Endothelial cell of hepatic sinusoid (primary cell): ENCODE data around the gene PHC2.

Experiments
- in situ Hi-C: cut with HindIII; loops from 2 replicates; pipeline ENCODE4 v1.10.0; 2017; ENCODE audit warnings: low sequenced_read_pairs

PHC2 gene

DNA sequence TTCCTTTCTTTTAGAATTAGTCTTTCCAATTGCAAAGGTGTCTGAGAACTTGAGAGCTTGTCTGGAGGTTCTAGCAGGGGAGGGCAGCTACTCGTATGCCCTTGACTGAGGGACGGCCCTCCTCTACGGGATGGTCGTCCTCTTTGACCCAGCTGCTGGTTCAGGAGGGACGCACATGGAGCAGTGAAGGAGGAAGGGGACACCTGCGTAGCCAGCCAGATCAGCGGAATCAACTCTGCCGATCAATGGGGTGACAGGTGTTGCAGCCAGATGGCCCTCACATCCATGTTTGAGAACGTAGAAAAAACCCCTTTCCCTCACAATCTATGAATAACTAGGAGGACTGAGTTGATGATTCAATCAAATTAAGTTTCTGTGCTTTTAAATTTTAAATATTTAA, 94.3 kb downstream of the PHC2 start:
- in situ Hi-C loops: no loop called here

DNA sequence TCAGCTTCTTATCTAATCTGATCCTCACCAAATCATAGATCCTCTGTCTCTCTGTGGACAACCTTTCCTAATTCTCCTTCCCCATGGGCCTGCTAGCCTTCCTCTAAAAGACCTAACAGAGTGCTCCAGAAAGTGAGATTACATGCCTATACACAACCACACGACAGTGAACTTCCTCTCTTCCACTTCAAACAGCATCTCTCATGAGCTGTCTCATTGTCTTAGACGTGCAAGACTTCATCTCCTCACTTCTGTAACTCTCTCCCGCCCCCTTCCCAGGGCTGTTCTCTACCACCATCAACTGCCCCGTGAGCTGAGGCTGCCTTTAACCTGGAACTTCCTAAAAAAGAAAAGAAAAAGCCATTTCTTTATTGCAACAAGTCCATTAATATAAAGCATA, 95.9 kb downstream of the PHC2 start:
- in situ Hi-C loops: no loop called here

DNA sequence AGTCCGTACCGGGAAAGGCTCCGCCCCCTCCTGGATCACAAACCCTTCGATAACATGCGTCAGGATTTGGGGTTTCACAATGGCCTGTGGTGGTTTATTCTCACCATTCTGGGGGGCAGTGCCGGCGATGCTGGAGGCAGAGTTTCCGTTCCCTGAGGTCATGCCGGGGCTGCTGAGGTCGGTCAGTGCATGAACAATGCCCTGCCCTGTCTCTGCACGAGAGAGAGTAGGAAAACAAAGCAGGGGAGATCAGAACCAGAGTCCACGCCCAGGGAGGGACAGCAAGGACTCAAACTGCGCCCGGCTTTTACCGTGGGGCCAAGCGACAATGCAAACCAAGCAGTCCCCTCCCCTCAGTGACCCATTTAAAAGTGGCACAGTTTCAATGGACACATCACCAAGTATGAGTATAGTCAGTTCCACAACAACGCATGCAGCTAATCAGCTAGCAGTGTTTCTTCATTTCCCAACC, 96.8 kb downstream of the PHC2 start:
- in situ Hi-C loops: no loop called here

DNA sequence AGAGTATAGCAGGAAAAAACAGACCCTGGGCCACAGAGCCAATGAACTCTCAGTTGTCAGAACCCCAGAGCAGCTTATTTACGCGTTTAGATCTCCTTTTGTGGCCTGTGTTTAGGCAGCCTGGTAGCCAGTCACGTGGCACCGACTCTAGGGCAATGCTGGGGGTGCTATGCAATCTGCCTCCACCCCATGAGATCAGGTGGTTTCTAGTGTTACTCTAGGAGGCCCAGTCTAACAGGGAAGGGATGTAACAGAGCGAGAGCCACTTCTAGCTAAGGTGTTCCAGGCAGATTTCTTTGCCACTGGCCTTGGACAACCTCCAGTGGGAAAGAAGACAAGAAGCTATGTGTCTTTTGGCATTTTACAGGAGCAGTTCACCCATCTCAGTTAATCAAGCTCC, 98.0 kb downstream of the PHC2 start:
- in situ Hi-C loops: no loop called here

DNA sequence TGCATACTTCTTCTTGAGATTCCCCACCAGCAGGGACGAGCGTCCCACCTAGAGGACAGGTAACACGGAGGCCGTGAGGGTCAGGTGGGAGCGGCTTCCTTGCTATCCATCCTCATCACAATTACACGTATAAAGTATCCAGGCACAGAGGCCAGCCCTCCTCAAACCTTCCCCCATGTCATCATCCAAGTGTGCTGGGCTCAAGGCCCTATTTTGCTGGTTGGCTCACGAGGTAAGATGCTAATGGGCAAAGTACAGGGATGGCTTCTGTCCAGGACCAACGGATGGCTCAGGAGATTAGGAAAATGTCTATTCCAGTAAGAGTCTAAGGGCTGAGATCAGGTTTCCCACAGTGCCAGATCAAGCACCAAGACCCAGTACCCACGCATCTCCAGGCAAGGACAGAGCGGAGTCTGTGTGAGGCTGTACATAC, 98.5 kb downstream of the PHC2 start:
- in situ Hi-C loops: no loop called here

DNA sequence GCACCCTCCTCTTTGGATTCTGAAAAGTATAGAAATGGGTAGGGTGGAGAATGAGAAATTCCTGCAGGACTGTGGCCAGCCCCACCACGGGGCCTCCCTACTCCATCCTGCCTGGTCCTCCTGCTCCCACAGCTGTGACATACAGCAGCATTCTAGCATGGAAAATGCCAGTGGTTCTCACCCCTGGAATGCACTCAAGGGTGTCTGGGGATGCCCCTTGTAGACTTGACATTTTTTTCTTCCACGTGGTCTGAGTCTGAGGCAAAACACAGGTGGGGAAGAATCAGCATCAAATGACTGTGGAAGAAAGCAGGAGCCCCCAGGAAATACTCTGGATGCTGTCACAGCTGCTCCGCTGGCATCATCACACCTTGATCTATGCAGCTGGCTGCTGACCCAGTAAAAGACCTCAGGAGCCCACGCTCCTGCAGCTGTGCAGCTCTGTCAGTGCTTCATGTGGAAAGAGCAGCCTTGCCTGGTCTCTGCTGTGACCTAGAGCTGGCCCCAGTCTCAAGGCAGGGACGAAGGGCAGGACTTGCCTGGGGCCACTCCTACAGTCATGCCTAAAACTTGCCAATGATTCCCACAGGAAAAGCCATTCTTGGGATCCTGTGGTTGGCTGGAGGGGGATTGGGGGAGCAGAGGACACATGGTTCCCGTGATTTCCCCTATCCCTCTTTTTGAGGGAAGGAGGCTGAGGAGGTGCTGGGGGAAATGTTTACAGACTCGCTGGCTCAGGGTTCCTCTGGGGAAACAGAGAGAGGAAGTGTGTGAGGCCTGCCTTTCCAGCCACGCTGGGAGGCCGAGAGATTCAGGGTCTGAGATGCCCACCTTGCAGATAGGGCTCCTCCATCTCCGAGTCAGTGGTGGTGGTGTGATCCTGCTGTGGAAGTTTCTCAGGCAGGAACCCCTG, 99.2 kb downstream of the PHC2 start:
- in situ Hi-C loops: no loop called here

DNA sequence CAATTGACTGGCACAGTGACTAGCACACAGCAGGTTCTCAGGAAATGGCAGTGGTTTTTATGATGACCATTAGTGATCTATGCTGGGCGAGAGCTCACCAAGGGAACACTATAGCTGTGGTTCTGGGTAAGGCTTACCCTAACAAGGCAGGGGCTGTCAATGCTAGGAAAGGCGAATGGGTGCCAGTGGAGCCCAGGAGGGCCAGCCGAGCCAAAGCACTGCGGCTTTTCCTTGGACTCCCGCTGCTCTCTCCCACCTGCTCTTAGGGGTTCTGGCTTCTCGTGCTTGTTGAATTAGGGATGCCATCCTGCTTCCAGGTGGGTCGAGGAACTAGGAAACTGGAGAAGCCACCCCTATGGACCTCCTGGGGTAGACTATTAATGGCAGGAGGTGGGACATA, 100.0 kb downstream of the PHC2 start:
- in situ Hi-C loops: no loop called here

DNA sequence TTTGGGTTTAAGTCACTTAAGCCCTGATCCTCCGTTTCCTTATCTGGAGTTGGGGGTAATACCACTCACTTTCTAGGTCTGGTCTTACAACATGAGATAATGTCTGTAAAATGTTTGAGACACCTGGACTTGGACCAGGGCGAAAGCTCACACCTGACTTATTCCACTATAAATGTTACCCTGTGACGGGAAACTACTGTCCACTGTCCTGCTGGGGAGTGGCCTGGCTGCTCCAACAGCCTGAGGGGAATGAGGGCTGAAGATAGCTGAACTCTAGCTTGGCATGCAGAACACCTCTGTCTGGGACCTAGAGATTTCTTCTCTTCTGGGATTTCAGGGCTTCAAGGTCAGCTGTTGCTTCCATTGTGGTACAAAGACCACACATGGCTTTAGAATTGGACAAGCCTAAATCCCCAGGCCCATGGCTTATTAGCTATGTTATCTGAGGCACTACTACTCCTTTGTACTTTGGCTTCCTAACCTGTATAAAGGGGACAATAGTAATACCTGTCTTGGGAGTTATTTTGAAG, 100.5 kb downstream of the PHC2 start:
- in situ Hi-C loops: no loop called here

DNA sequence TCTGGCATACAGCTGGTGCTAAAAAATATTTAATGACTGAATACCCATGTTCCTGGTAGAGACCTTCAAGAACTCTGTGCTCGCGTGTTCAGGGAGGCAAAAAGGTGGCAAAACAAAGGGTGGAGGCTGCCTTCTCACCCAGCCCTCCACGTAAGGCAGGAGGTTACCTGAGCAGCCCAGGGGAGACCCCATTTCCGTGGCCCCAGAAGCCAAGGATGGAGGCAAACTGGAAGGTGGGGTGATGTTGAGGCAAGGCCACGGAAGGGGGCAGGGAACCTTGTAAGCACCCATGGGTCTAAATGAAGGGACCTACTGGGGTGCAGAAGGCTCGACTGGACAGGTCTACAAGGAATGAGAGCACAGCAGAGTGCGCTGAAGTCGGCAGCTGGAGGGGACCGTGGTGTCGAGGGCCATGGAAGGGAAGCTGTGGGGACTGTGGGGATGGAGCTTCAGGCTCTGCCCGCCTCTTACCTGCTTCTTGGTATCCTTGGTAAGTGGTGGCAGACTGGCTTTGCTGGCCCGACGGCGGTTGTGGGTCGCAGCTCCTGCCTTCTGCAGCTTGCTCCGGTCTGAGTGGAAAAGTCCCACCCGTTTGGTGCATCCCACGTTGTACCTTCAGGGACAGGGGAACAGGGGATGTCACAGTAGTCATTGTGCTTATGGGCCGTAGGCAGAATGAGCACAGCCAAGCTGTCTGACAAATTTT, 101.1 kb downstream of the PHC2 start:
- in situ Hi-C loops: no loop called here

DNA sequence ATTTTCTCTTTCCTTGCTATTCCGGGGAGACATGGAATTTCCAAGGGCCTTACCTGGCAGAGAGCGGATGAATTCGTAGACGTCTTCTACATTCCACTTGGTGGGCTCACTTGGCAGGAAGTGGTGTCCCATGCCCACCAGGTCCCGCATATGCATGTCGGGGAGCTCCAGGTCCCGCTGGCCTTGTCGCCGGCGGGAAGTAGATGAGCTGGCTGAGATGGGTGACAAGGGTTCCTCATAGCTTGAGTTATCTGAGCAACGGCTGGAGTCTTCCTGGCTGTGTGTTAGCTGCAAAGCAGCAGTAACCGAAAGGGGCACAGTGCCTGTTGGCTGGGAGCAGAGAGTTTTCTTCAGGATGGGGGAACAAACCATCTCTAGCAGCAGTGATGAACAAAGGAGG, 102.1 kb downstream of the PHC2 start:
- in situ Hi-C loops: no loop called here

DNA sequence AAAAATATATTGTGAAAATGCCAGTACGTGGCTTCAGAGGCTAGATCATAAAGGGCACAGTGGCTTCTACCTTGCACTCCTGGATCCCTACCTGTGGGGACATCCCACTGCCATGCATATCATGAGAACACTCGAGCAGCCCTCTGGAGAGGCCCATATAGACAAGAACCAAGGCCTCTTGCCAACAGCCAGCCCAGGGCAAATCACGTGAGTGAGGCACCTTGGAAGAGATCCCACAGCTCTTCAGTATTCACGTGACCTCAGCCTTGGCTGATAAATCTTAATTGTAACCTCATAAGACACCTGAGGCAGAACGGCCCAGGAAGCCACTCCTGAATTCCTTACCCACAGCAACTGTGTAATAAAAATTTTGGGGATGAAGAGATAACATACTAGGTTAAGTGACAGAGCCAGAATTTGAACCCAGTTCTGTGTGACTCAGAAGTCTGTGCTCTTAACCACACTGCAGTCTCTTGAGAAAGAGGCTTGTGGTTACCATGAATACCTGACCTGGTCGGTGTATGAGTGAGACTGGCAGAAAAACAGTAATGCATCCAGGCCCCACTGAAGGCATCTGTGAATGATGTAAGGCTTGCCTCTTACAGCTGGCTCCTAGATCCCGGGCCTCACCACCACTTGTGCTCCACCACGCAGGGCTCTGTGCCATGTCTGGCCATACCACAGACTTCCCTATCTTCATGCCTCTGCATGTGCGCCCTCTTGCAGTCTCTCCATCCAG, 103.1 kb downstream of the PHC2 start:
- in situ Hi-C loops: no loop called here

DNA sequence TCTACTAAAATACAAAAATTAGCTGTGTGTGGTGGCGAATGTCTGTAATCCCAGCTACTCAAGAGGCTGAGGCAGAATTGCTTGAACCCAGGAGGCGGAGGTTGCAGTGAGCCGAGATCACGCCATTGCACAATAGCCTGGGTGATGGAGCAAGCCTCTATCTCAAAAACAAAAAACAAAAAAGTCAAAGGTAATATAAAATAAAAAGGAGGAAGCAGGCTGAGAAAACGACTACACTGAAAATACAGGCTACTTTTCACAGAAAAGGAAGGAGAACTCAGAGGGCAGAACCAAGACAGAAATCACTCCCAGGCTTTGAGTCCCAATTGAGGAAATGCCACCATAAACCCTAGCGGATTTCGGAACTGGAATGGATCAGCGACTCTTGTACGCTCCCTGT, 104.1 kb downstream of the PHC2 start:
- in situ Hi-C loops: no loop called here

DNA sequence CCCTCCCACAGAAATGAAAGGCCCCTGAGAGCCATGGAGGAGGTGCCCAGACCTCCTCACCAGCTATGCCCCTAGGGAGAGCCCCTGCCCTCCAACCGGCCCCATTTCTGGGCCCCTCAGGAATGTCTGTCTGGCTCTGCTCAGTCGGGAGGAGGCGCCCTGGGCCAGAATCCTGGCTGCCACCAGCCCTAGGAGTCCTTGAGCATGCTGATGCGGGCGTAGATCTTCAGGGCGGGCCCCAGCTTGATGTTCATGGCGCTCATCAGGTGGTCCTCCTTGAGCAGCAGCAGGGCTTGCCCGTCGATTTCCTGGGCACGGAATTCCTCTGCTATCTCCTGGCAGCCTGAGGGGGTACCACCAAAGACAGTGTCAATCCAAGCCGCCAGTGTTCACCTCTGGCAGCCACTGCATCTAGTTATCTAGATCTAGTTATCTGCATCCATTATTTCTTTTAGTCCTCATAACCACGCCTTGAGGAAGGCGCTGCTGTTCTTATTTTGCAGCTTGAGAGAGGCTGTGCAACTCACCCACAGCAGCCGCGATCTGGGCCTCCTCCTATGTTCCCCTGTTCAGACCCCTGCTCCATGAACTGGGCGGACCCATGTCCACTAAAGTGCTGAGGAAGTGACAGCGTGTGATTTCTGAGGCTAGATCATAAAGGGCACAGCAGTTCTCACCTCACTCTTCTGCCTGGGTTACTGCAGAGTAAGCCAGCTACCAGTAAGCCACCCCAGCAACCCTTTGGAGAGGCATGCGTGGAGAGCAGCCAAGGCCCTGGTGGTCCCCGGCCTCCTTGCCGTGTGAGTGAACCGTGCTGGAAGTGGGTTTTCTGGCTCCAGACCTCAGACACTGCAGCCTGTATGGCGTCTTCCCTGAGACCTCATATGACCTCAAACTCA, 106.0 kb downstream of the PHC2 start:
- in situ Hi-C loops: no loop called here

DNA sequence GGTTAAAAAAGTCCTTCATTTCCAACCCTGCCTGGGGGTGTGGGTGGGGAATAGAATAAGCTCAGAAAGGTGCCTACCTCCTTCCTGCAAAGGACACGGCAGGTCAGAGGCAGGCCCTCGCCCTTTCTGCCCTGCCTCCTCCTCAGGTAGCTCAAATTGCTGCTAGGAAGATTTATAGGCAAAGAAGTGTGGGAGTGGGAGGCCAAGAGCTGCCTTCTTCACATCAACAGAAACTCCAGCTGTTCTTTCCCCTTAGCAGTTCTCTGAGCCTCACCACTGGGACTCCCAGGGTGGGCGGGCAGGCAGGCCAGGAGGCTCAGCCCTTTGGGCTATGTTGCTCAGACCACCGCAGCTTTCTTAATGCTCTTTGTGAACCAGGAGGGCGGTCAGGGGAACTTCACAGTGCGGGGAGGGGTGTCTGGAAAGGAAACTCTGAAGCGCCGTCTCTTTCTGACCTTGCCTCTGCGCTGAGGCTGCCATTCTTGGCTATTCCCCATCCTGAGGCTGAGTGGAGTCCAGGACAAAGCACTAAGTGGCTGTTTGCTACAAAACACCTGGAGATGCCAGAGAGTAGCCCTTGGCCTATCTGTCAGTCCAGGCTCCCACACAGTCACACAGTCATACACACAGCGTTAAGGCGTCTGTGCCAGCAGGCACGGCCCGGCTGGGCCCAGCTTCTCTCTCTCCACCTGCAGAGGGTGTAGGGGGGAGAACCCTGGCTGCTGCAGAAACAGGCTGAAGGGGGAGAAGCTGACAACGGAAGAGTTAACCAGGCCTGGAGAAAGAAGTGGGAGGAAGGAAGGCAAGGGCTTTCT, 107.0 kb downstream of the PHC2 start:
- in situ Hi-C loops: no loop called here

DNA sequence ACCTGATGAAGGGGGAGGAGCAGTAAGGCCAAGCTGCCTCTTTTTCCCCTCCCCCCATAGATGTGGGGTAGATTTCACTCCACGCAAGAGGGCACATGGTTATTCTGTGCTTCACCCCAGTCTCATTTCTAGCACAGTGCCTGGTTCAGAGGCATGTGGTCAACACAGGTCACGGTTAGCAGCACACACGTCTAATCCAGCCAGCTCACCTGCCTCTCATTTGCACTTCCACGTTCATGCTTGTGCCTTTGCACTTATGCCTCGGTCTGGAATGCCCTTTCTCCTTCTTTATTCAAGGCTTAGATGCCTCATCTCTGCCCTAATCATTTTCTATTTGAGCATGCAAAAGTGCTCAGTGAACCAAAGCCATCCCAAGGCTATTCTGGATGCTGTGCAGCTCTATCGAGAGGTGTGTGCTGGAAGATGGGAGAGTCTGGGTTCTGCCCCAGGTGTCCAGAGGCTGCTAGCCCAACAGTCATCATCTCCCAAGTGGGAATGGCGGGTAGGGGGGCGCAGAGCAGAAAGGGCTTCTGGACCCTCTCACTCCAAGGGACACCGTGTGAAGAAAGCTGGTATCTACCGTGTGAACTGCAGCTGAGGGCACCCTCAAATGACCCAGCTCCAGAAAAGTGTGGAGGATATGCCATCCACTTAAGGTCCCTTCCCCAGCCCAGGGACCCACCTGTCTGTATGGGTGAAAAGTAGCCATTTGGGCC, 107.9 kb downstream of the PHC2 start:
- in situ Hi-C loops: no loop called here

DNA sequence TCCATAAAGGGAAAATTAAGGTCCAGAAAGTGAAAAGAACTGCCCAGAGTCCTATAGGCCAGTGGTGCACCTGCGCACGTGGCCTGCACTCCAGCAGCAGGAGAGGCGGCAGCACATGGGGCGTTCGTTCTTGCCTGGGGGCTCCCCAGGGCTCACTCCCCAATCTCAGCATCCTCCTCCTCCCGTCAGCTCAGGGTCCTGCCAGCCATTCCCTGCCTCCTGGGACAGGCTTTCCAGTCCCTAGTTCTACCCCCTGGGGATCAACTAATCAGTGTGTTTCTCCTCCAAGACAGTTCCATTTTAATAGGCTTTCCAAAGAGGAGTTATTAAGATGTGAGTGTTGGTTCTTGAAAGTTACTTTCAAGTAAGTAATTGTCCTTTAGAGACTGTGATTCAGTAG, 108.8 kb downstream of the PHC2 start:
- in situ Hi-C loops: no loop called here

DNA sequence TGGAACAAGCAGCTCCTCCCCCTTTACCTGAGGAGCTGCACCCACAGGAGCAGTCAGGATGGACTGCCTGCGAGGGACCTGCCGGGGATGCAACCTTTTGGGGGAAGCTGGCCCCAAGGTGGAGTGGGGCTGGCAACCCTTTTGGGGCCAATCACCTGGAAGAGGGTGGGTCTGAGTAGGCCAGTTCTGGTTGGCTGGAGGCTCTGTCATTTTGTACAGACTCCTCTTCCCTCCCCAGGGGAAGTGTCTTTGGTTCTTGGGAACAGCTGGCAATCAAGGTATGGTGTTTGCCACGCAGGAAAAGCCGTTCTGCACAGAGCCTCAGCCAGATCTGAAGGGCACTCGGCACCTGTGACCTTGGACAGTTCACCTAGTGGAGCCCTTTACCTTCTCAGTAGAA, 109.7 kb downstream of the PHC2 start:
- in situ Hi-C loops: no loop called here

DNA sequence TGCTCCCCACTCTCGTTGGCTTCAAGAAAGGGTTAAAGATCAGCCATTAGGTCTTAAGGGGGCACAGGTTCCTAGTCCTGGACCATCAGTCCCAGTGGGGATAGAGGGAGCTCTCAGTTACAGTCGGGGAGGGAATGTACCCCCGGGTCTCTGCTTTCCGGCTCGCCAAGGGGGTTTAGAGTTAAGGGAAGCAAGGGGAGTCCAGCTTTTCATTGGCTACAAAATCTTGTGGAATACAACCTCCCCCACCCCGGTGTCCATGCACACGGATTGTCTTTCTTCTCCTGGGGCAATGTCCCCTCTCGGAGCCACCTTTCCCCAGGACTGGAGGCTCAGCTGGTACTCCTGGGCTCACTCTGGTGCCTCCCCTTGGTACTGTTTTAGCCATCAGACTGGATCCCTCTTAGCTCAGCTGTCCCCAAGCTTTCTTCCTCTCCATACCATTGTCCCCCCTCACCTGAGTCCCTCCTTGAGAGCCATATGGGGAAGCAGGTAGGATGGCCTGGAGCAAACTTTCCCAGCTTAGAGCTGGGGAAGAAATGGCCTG, 110.2 kb downstream of the PHC2 start, which contains the start of gene A3GALT2:
A3GALT2 (minus strand) TSS at position 480 of the 547 bp plus-strand sequence; CDS start at position 480, 0 bp downstream.
- in situ Hi-C loops: no loop called here
